Mesenchymal stem cell (in vitro differentiated cells and primary cell): ENCODE measurements around the gene PPIB.

ENCODE experiments used
- DNase-seq: peaks from one replicate; pipeline ENCODE4 v3.0.0-alpha.2; 2013
- H2AFZ ChIP-seq: one replicate; pipeline ENCODE4 v1.6.1; 2013; ENCODE audit warnings: low read depth, mild to moderate bottlenecking, control low read depth, inconsistent platforms, low read length, moderate library complexity
- H2AK5ac ChIP-seq: 2 replicates; pipeline ENCODE4 v1.6.1; 2013; ENCODE audit warnings: low read length, moderate library complexity, mild to moderate bottlenecking, inconsistent platforms; ENCODE audit not compliant: severe bottlenecking
- H2BK120ac ChIP-seq: one replicate; pipeline ENCODE4 v1.6.1; 2013; ENCODE audit warnings: low read depth, mild to moderate bottlenecking, inconsistent platforms, low read length, moderate library complexity
- H2BK12ac ChIP-seq, 2 experiments: one replicate each; pipeline ENCODE4 v1.6.1; 2013; ENCODE audit warnings: inconsistent platforms in 2 of 2, low read length in 2 of 2, mild to moderate bottlenecking in 2 of 2, moderate library complexity in 2 of 2, control low read depth in 1 of 2
- H2BK15ac ChIP-seq: one replicate; pipeline ENCODE4 v1.6.1; 2013; ENCODE audit warnings: mild to moderate bottlenecking, low read depth, inconsistent platforms; ENCODE audit not compliant: poor library complexity, severe bottlenecking
- H2BK5ac ChIP-seq: 2 replicates; pipeline ENCODE4 v1.6.1; 2013; ENCODE audit warnings: low read depth, mild to moderate bottlenecking, low read length, control low read depth, inconsistent platforms; ENCODE audit not compliant: poor library complexity, severe bottlenecking
- H3K14ac ChIP-seq, 2 experiments: one replicate each; pipeline ENCODE4 v1.6.1; 2013; ENCODE audit warnings: inconsistent platforms in 2 of 2, low read length in 2 of 2, control low read depth in 1 of 2, mild to moderate bottlenecking in 1 of 2, moderate library complexity in 1 of 2
- H3K18ac ChIP-seq, 2 experiments: one replicate each; pipeline ENCODE4 v1.6.1; 2013; ENCODE audit warnings: inconsistent platforms in 2 of 2, low read length in 2 of 2, control low read depth in 1 of 2, low read depth in 1 of 2, mild to moderate bottlenecking in 1 of 2
- H3K23ac ChIP-seq, 2 experiments: one replicate each; pipeline ENCODE4 v1.6.1; 2013; ENCODE audit warnings: inconsistent platforms in 2 of 2, low read length in 2 of 2, mild to moderate bottlenecking in 2 of 2, moderate library complexity in 2 of 2, control low read depth in 1 of 2
- H3K27ac ChIP-seq: 2 replicates; pipeline ENCODE4 v1.5.1; 2013; ENCODE audit warnings: mild to moderate bottlenecking, moderate library complexity, low read length, control low read depth, inconsistent platforms; ENCODE audit not compliant: poor library complexity, severe bottlenecking
- H3K27me3 ChIP-seq, 2 experiments: 2 replicates each; pipeline versions ENCODE4 v1.6.1 to v1.7.0; 2013; ENCODE audit warnings: low read length in 2 of 2, mild to moderate bottlenecking in 2 of 2, moderate library complexity in 2 of 2, control low read depth in 1 of 2, inconsistent platforms in 1 of 2; ENCODE audit not compliant: control insufficient read depth in 1 of 2, insufficient read depth in 1 of 2
- H3K36me3 ChIP-seq, 2 experiments: 2 replicates each; pipeline versions ENCODE4 v1.6.1 to v1.7.0; 2013; ENCODE audit warnings: low read length in 2 of 2, control low read depth in 1 of 2, inconsistent platforms in 1 of 2, low read depth in 1 of 2, mild to moderate bottlenecking in 1 of 2; ENCODE audit not compliant: insufficient read depth in 2 of 2, control insufficient read depth in 1 of 2
- H3K4ac ChIP-seq, 2 experiments: one replicate each; pipeline ENCODE4 v1.6.1; 2013; ENCODE audit warnings: inconsistent platforms in 2 of 2, low read length in 2 of 2, mild to moderate bottlenecking in 2 of 2, moderate library complexity in 2 of 2, control low read depth in 1 of 2, low read depth in 1 of 2
- H3K4me1 ChIP-seq: 2 replicates; pipeline ENCODE4 v1.6.1; 2013; ENCODE audit warnings: low read depth, low read length, control low read depth; ENCODE audit not compliant: control insufficient read depth, insufficient read depth
- H3K4me2 ChIP-seq: 2 replicates; pipeline ENCODE4 v1.6.1; 2013; ENCODE audit warnings: low read length, mild to moderate bottlenecking, inconsistent platforms; ENCODE audit not compliant: poor library complexity, severe bottlenecking
- H3K4me3 ChIP-seq, 2 experiments: 2 replicates each; pipeline versions ENCODE4 v1.5.1 to v1.7.0; 2013; ENCODE audit warnings: low read length in 2 of 2, mild to moderate bottlenecking in 2 of 2, control low read depth in 1 of 2, low read depth in 1 of 2; ENCODE audit not compliant: insufficient read depth in 1 of 2
- H3K79me1 ChIP-seq: replicated peaks from 2 replicates; pipeline ENCODE4 v1.6.1; 2013; ENCODE audit warnings: mild to moderate bottlenecking, control low read depth, low read length, inconsistent platforms; ENCODE audit not compliant: poor library complexity, severe bottlenecking
- H3K9ac ChIP-seq: 2 replicates; pipeline ENCODE4 v1.7.0; 2013; ENCODE audit warnings: mild to moderate bottlenecking, low read length, moderate library complexity
- H3K9me3 ChIP-seq: 2 replicates; pipeline ENCODE4 v1.7.0; 2013; ENCODE audit warnings: mild to moderate bottlenecking, low read length; ENCODE audit not compliant: control insufficient read depth
- H4K8ac ChIP-seq: one replicate; pipeline ENCODE4 v1.6.1; 2013; ENCODE audit warnings: inconsistent platforms, mild to moderate bottlenecking, low read length, moderate library complexity
- H4K91ac ChIP-seq: one replicate; pipeline ENCODE4 v1.6.1; 2013; ENCODE audit warnings: mild to moderate bottlenecking, low read length, inconsistent platforms
- WGBS: methylation state at CpG from one replicate; pipeline ENCODE4 v1.1.7; 2013; ENCODE audit warnings: mixed read lengths; 5-methylcytosine and 5-hydroxymethylcytosine counted together

PPIB gene

DNA sequence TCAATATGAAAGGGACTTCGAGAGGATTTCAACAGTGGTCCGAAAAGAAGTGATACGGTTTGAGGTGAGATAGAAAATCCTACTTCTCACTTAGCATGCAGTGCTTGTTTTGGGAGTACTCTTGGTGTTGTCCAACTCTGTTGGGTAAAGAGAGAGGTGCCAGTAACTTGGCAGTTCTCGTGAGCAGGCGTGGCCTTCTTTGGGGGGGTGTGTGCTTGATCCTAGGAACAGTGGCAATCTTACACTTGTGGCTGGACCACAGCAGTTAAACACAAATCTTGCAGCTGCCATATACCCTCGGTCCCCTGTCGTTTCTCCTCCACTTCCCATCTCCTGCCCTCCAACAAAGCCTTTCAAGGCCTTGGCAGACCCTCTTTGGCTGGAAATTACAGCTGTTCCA is 26.5 kb downstream of the PPIB start:
- no peak overlapping the region for H3K14ac ChIP-seq
- H3K18ac ChIP-seq: no peak overlapping the region
- H3K36me3 ChIP-seq: peaks cover 66 to 79% of the 10 kb centered on the region in 2 experiments
- H2BK120ac ChIP-seq: no peak overlapping the region
- no peak overlapping the region for H2BK12ac ChIP-seq
- H2AFZ ChIP-seq: no peak overlapping the region
- H3K23ac ChIP-seq: no peak overlapping the region
- DNase-seq: no peak
- no peak overlapping the region for H2BK5ac ChIP-seq
- H3K79me1 ChIP-seq: peaks cover 23% of the 10 kb centered on the region
- WGBS: 97% methylated on average over 5 of the region's 7 CpGs
- no peak overlapping the region for H3K9ac ChIP-seq
- no peaks in the 10 kb centered on the region for H3K27me3 ChIP-seq
- H2BK15ac ChIP-seq: no peak overlapping the region
- H3K9me3 ChIP-seq: no peaks in the 10 kb centered on the region
- H3K4ac ChIP-seq: no peak overlapping the region
- H3K4me2 ChIP-seq: no peak overlapping the region
- H3K4me3 ChIP-seq: no peak overlapping the region
- H3K4me1 ChIP-seq: peaks cover 10% of the 10 kb centered on the region
- no peak overlapping the region for H4K91ac ChIP-seq
- H3K27ac ChIP-seq: no peak overlapping the region
- no peak overlapping the region for H4K8ac ChIP-seq
- no peak overlapping the region for H2AK5ac ChIP-seq

GRCh38 chr15:64134345-64134829 is 28.4 kb downstream of the PPIB start:
- Histone ChIP-seq H3K4me1 (peaks cover 10% of the 10 kb centered on the region), H3K4me2 (no peak overlapping the region), H3K36me3 (peaks cover 77 to 87% of the 10 kb centered on the region in 2 experiments), H3K79me1 (peaks cover 20% of the 10 kb centered on the region), H2BK5ac (no peak overlapping the region), H3K18ac (no peak overlapping the region), H3K23ac (no peak overlapping the region), H3K9me3 (no peaks in the 10 kb centered on the region), H3K9ac (no peak overlapping the region), H3K4ac (no peak overlapping the region), H4K8ac (no peak overlapping the region), H2BK15ac (no peak overlapping the region), H3K4me3 (no peak overlapping the region), H4K91ac (no peak overlapping the region), H2BK120ac (no peak overlapping the region), H3K27me3 (no peaks in the 10 kb centered on the region), H3K27ac (no peak overlapping the region), H2BK12ac (no peak overlapping the region), H3K14ac (no peak overlapping the region), H2AFZ (no peak overlapping the region), H2AK5ac (no peak overlapping the region)
- 96% methylated on average over 9 of the region's 9 CpGs for WGBS
- DNase-seq: no peak

DNA sequence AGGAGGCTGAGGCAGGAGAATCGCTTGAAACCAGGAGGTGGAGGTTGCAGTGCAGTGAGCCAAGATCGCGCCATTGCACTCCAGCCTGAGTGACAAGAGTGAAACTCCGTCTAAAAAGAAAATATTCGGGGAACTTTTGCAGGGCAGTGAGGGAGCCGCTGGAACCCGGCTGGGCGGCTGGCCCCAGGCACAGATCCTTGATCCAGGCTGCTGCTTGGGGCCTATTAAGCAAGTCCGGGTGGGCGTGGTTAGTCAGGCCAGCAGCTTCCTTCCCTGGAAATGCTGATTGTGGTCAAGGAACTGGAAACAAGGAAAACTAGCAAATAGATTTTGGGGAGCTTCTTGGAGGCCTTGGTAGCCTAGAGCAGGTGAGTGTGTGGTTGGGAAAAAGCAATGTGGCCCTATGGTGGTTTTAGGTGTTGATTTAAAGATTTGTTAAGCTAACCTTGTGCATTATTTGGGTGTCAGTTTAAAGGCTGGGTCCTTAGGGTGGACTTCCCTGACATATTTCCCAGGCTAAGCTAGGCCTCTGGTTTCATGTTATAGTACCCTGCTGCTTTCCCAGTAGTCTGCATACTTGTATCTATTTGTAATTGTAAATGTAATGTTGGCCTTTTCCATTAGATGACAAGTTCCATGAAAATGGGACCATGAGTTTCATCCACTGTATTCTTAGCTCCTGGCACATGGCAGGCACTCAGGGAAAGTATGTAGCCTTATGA is 29.0 kb downstream of the PPIB start:
- H2BK120ac ChIP-seq: no peak overlapping the region
- H3K4me1 ChIP-seq: peaks cover 10% of the 10 kb centered on the region
- H3K4me2 ChIP-seq: no peak overlapping the region
- no peak overlapping the region for H3K9ac ChIP-seq
- H2BK12ac ChIP-seq: no peak overlapping the region
- no peak for DNase-seq
- H3K9me3 ChIP-seq: no peaks in the 10 kb centered on the region
- no peak overlapping the region for H3K14ac ChIP-seq
- H3K79me1 ChIP-seq: peaks cover 19% of the 10 kb centered on the region
- no peak overlapping the region for H2BK5ac ChIP-seq
- H3K4me3 ChIP-seq: no peak overlapping the region
- H3K36me3 ChIP-seq: peaks cover 78 to 89% of the 10 kb centered on the region in 2 experiments
- H3K27ac ChIP-seq: no peak overlapping the region
- no peak overlapping the region for H2AFZ ChIP-seq
- H4K8ac ChIP-seq: no peak overlapping the region
- H3K27me3 ChIP-seq: no peaks in the 10 kb centered on the region
- H2AK5ac ChIP-seq: no peak overlapping the region
- 95% methylated on average over 10 of the region's 10 CpGs for WGBS
- H4K91ac ChIP-seq: no peak overlapping the region
- no peak overlapping the region for H3K18ac ChIP-seq
- no peak overlapping the region for H3K23ac ChIP-seq
- H2BK15ac ChIP-seq: no peak overlapping the region
- no peak overlapping the region for H3K4ac ChIP-seq

DNA sequence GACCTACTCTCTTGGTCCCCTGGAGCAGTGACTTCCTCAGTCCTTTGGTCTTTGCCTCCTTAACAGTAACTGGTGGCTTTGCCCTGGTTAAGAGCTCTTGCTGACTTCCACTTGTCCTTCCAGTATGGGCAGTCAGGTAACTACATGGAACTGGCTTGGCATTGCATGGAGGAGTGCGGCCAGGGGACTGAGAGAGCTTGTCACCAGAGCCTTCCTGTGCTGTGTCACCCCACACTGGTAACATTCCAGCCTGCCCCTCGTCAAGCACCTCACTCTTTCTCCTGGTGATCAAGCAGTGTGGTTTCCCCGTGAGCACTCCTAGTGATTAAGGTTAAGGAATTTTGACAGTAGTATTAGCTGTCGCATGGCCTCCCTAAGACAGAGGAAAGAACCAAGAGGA is 30.6 kb downstream of the PPIB start:
- peaks cover 72 to 89% of the 10 kb centered on the region in 2 experiments for H3K36me3 ChIP-seq
- no peak overlapping the region for H2BK5ac ChIP-seq
- no peak overlapping the region for H3K27ac ChIP-seq
- H3K9me3 ChIP-seq: no peaks in the 10 kb centered on the region
- no peak overlapping the region for H4K91ac ChIP-seq
- no peak overlapping the region for H2BK120ac ChIP-seq
- H3K79me1 ChIP-seq: peaks cover 20% of the 10 kb centered on the region
- no peak overlapping the region for H3K23ac ChIP-seq
- no peak overlapping the region for H2AK5ac ChIP-seq
- H3K27me3 ChIP-seq: no peaks in the 10 kb centered on the region
- H3K4me2 ChIP-seq: no peak overlapping the region
- H3K14ac ChIP-seq: no peak overlapping the region
- H2AFZ ChIP-seq: no peak overlapping the region
- no peak overlapping the region for H2BK15ac ChIP-seq
- H2BK12ac ChIP-seq: no peak overlapping the region
- no peak overlapping the region for H3K18ac ChIP-seq
- DNase-seq: no peak
- no peak overlapping the region for H4K8ac ChIP-seq
- no peak overlapping the region for H3K9ac ChIP-seq
- peaks cover 8% of the 10 kb centered on the region for H3K4me1 ChIP-seq
- 99% methylated on average over 3 of the region's 4 CpGs for WGBS
- H3K4me3 ChIP-seq: no peak overlapping the region
- H3K4ac ChIP-seq: no peak overlapping the region
